Caki2 (cell line): ENCODE data around the gene HOXC5. TPM values are rescaled to one million over a fixed set of nuclear protein-coding genes. Genes with fewer than 3 reads are reported as not detected.

Experiments used
- DNase-seq: peaks from one replicate; pipeline ENCODE4 v3.0.0-alpha.2; 2015; ENCODE audit warnings: low read depth
- in situ Hi-C: cut with HindIII; loops from 2 replicates; pipeline ENCODE4 v1.10.0; 2016; ENCODE audit warnings: low sequenced_read_pairs, low pct_unique_long_range_greater_than_20kb, mixed read lengths
- total RNA-seq: library from RNA; depleted of rRNA; stranded (reverse); fragments of >200 nt; shearing (Covaris generic); gene quantifications from 2 replicates; pipeline ENCODE4 v1.2.3, GENCODE V29; 2014; ENCODE audit warnings: low replicate concordance

Gene HOXC5
- total RNA-seq, 1 experiment from 2014 or later = not detected

- DNase-seq = no peak
- in situ Hi-C loops = loop anchor here (25.0 kb wide), 1 partner anchor 197 kb away; no protein-coding TSS in a partner anchor
Measured at GRCh38 chr12:54015018-54015931, 17.6 kb upstream of the HOXC5 start.

- DNase-seq = no peak
- in situ Hi-C loops = loop anchor here (25.0 kb wide), 1 partner anchor 196 kb away; no protein-coding TSS in a partner anchor
Measured at GRCh38 chr12:54016051-54016450, 16.8 kb upstream of the HOXC5 start.

DNA sequence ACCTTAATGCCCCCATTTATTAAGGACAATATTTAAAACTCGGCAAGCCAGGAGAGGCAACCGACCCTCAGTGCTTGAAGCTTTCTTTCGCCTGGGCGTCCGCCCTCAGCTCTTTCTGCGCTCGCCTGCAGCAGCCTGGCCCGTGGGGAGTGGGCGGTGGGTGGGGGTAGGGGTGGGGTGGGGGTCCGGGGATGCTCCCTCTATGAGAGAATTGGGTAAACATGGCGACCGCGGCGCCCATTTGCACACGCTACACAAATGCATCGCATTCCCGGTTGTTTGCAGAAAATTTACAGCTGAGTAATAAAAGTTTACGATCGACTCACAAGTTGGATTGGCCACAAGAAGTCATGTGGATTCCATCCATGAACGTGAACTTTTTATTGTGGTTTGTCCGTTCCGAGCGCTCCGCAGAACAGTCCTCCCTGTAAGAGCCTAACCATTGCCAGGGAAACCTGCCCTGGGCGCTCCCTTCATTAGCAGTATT, 16.3 kb upstream of the HOXC5 start:
- in situ Hi-C loops = loop anchor here (25.0 kb wide), 1 partner anchor 196 kb away; no protein-coding TSS in a partner anchor
- peak; percentile 70 for DNase-seq

- in situ Hi-C loops = loop anchor here (25.0 kb wide), 1 partner anchor 195 kb away; no protein-coding TSS in a partner anchor
- peak; percentile 81 for DNase-seq
Measured at GRCh38 chr12:54017027-54017788, 15.6 kb upstream of the HOXC5 start.

- in situ Hi-C loops = loop anchor here (25.0 kb wide), 1 partner anchor 194 kb away; no protein-coding TSS in a partner anchor
- peak; percentile 98 for DNase-seq
Measured at GRCh38 chr12:54017878-54018467, 14.9 kb upstream of the HOXC5 start.

DNA sequence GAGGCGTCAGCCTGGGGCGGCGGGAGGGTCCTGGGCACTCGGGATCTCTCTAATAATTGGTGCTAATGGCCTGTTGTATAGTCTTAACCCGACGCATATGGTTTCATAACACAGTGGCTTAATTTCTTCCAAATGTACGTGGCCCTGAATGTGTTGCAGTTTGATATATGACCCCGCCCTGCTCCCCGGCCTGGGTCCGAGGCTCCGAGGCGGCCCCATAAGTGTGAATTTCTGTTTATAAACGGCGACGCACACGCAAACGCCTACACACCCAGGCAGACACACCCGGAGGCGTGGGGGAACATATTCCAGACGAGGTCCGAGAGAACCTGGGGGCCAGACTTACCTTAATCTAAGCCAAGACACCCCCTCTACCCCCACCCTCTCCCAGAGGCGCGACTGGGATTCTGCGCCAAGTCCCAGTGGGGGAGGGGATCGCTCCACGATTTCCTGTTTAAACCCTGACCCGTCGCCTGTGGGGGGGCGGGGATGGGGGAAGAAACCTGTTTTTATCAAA, 14.3 kb upstream of the HOXC5 start:
- in situ Hi-C loops = loop anchor here (25.0 kb wide), 1 partner anchor 194 kb away; no protein-coding TSS in a partner anchor
- DNase-seq = no peak

DNA sequence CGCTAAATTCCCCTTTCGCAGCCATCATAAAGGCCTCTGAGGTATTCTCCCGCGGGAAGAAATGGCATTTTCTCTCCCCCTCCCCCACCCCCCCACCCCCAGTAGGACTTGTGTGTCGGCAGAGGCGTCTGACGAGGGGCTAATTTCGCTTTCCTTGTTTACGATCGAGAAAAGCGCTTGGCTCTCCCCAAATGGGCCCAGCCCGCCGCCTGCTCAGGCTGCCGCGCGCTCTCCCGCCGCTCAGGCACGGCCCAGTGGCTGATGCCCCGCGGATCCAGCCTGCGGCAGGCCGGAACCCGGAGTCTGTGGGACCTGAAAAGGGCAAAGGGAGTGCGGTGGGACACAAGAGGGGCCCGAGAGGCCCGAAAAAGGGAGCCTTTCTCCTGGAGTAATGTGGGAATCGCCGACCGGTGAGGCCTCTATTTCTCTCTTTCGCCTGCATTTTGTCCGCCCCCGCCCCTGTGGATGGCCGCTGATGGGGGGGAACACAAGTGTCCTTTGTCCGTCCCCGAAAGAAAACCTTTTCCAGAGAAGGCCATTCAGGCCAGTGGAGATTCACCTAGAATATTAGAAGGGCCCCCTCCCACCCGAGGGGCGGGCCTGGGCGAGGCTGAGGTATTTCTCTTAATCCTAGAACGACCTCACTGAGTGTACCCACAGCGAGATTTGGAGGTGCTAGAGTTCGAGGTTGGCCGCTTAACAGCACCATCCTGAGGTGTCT, 13.6 kb upstream of the HOXC5 start:
- in situ Hi-C loops = loop anchor here (25.0 kb wide), 1 partner anchor 193 kb away; no protein-coding TSS in a partner anchor
- no peak for DNase-seq

- in situ Hi-C loops = loop anchor here (25.0 kb wide), 1 partner anchor 192 kb away; no protein-coding TSS in a partner anchor
- no peak for DNase-seq
Measured at GRCh38 chr12:54019924-54020590, 12.8 kb upstream of the HOXC5 start.

DNA sequence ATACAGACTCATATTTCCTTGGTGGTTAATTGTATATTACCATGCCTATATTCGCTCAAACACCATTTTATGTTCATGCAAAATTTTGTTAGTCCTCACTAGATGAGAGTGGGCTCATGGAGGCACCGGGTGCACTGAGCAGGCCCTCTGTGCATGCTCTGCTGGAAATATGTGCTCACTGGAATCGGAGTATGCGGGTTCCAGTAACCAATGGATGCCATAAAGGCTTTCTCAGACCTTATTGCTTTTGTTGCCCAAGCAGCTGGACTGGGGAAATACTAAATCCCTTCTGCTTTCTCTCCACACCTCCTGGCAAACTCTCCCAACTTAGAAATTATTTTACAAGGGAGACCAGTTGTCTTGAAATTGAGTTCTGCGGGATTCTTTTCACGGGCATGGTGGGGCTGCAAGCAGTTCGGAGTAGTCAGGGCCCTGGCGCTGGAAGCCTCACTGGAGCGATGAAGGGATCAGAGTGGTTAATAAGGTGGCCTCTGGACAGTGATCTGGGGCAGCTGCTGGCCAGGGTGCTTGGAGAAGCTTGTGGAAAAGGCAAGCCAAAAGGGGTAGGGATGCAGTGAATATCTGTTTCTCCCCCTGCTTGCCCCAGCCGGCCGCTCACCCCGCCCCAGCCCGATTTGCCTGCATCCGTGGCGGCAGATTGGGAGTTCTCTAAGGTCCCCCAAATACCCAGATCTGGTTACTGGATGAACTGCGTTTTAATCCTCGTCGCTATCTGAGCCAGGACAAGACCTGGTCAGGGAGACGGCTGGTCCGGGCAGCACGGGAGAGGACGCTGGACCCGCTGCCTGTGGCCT, 12.1 kb upstream of the HOXC5 start:
- DNase-seq = no peak
- in situ Hi-C loops = loop anchor here (25.0 kb wide), 1 partner anchor 192 kb away; no protein-coding TSS in a partner anchor

DNA sequence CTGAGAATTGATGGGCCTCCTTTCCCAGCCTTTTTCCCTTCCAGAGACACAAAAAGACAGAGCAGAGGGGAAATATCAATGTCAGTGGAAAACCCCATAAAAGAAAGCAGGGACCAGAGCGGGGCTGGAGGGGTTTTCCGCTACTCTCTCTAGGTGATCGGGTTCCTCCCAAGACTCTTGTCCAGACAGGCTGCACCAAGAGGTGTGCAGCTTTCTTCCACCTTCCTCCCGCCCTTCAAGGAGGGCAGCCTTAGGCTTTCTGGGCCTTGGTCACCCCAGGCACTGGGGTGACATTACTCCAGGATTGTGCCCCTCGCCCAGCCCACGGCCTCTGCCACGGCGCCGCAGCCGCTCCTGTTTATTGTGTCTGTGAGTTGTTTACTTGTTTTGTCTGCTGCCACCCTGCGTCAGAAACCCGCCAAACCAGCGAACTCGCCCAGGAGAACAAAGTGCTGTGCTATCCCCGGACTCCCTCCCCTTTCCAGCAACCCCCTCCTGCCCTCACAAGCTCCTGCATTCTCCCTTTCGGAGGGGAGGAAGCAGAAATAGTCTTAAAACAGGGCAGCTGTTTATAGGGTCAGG, 11.3 kb upstream of the HOXC5 start:
- DNase-seq = no peak
- in situ Hi-C loops = loop anchor here (25.0 kb wide), 1 partner anchor 191 kb away; no protein-coding TSS in a partner anchor

DNA sequence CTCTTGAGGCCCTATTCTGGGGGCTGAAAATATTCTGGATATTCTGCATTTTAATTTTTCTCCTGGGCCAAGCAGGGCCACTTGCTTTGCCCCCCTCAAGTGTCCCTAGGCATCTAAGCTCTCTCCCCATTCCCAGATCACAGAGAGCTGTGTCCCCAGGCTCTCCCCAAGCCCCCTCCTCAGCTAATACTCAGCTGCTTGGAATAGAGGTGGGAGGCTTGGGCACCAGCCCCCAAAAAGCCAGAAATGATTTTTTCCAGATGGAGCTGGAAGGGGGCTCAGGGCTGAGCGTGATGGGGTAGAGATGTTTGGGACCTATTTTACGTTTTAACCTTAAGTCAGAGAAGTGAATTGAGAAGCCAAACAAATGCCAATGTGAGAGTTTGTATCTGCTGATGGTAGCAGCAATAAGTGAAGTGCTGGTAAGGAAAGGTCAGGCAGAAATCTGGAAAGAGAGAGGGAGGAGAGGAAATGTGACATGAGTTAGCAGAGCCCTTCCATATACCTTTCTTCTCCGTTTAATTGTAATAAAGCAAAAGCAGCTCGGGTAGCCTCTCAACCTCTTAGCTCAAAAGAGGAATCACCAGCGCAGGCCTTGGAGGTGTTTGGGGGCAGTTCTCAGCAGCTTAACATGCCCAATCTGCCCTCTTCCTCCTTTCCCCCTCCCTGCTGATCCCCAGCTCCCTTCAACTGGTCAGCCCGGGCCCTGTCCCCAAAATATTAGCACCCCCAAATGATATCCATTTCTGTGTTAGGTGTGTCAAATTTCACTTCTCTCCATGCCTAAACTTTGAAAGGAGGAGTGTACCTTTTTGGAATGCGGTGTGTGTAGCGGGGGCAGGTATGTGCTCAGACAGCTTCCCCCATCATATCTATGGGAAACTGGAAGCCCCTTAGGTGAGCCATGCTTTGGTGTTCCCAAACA, 9.6 kb upstream of the HOXC5 start:
- in situ Hi-C loops = loop anchor here (25.0 kb wide), 1 partner anchor 189 kb away; no protein-coding TSS in a partner anchor
- no peak for DNase-seq

DNA sequence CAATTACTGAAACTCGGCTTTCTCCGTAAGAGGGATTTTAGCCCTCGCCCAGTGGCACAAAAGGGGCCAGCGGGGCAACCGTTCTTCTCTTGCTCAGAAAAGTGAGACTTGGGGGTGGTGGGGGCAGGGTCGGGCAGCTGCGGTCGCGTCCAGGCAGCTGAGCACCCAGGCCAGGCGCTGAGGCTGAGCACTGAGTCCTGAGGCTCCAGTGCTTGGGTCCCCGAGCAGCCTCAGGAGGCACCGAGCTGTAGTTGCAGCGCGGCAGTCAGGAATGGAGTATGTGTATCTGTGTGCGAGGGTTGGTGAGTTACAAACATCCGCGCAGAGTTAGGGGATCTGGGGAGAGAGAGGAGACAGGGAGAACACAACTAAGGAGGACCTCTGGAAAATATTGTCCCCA, 8.7 kb upstream of the HOXC5 start:
- DNase-seq = no peak
- in situ Hi-C loops = loop anchor here (25.0 kb wide), 1 partner anchor 188 kb away; no protein-coding TSS in a partner anchor

GRCh38 chr12:54024581-54025305, 8.1 kb upstream of the HOXC5 start:
- in situ Hi-C loops = loop anchor here (25.0 kb wide), 1 partner anchor 188 kb away; no protein-coding TSS in a partner anchor
- DNase-seq = no peak
